Activated T-helper 17 cell treated with anti-CD3 and anti-CD28 coated beads, Interleukin-2, amount 50 U/mL, for 72 hours (primary cell): ENCODE data around the gene LACRT. TPM values are rescaled to one million over a fixed set of nuclear protein-coding genes. Genes with fewer than 3 reads are reported as not detected.

Source experiments
- ATAC-seq: fragments of 150-1000 bp; cut with Tn5 transposase; replicated peaks from 2 replicates; pipeline ENCODE4 v1.10.0; 2021; ENCODE audit warnings: mild to moderate bottlenecking, moderate library complexity
- H3K27ac Mint-ChIP-seq: one replicate; pipeline ENCODE4 v1.8.0; 2022; ENCODE audit warnings: mixed read lengths
- H3K27me3 Mint-ChIP-seq: one replicate; pipeline ENCODE4 v1.8.0; 2022; ENCODE audit warnings: mixed read lengths
- H3K36me3 Mint-ChIP-seq: one replicate; pipeline ENCODE4 v1.8.0; 2022; ENCODE audit warnings: low read depth, mild to moderate bottlenecking, mixed read lengths
- H3K4me1 Mint-ChIP-seq: one replicate; pipeline ENCODE4 v1.8.0; 2022; ENCODE audit warnings: mixed read lengths
- H3K4me3 Mint-ChIP-seq: one replicate; pipeline ENCODE4 v1.8.0; 2022; ENCODE audit warnings: mild to moderate bottlenecking, mixed read lengths
- H3K9me3 Mint-ChIP-seq: one replicate; pipeline ENCODE4 v1.8.0; 2022; ENCODE audit warnings: mixed read lengths
- total RNA-seq, 2 donors: library from RNA; stranded (reverse); gene quantifications; one replicate each; pipeline ENCODE4 v1.2.3, GENCODE V29; 2022

The LACRT gene
- total RNA-seq, 2 donors from 2014 or later, result not detected

DNA sequence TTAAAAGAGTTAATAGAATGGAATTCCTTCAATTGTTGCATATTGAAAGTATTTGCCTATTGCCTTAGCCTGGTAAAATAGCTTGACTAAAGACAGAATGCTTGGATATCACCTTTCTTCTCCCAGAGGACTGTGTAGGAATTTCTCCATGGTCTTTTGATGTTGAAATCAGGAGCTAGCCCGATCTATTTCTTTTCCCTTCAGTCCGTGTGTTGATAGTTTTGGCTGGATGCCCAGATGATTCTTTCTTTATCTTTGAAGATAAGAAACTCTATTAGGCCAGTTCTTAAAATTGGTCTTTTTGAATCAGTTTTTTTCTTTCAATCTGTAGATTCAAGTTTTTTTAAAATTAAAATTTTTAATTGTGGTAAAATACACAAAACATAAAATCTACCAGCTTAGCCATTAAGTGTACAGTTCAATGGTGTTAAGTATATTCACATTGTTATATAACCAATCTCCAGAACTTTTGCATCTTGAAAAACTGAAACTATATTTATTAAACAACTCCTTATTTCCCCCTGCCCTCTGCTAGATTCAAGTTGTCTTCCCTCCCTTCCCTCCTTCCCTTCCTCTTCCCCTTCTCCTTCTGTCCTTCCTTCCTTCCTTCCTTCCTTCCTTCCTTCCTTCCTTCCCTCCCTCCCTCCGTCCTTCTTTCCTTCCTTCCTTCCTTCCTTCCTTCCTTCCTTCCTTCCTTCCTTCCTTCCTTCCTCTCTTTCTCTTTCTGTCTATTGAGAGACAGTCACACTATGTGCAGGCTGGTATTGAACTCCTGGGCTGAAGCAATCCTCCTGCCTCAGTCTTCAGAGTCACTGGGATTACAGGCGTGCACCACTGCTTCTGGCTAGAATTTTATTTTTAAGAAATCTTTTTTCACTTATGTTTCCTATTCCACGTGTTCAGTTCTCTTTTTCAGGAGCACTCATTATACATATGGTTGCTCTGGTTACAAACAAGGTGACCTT is 10.1 kb downstream of the LACRT start:
- Mint-ChIP-seq H3K4me1 (no peaks in the 10 kb centered on the region), H3K27ac (no peak overlapping the region), H3K36me3 (no peaks in the 10 kb centered on the region), H3K27me3 (peaks cover 53% of the 10 kb centered on the region), H3K9me3 (peaks cover 6% of the 10 kb centered on the region), H3K4me3 (no peak overlapping the region)
- ATAC-seq, result no peak

- no peak overlapping the region for H3K27ac Mint-ChIP-seq
- no peaks in the 10 kb centered on the region for H3K36me3 Mint-ChIP-seq
- H3K27me3 Mint-ChIP-seq, result peaks cover 53% of the 10 kb centered on the region
- ATAC-seq, result no peak
- H3K4me3 Mint-ChIP-seq, result no peak overlapping the region
- peaks cover under 1% of the 10 kb centered on the region for H3K9me3 Mint-ChIP-seq
- no peaks in the 10 kb centered on the region for H3K4me1 Mint-ChIP-seq
Observed at GRCh38 chr12:54622463-54623183, 12.1 kb downstream of the LACRT start.

- H3K27ac Mint-ChIP-seq, result no peak overlapping the region
- H3K4me1 Mint-ChIP-seq, result peaks cover 6% of the 10 kb centered on the region
- no peaks in the 10 kb centered on the region for H3K36me3 Mint-ChIP-seq
- no peak overlapping the region for H3K4me3 Mint-ChIP-seq
- ATAC-seq, result no peak
- H3K27me3 Mint-ChIP-seq, result peaks cover 44% of the 10 kb centered on the region
- H3K9me3 Mint-ChIP-seq, result no peaks in the 10 kb centered on the region
Observed at GRCh38 chr12:54616933-54617680, 17.6 kb downstream of the LACRT start.

DNA sequence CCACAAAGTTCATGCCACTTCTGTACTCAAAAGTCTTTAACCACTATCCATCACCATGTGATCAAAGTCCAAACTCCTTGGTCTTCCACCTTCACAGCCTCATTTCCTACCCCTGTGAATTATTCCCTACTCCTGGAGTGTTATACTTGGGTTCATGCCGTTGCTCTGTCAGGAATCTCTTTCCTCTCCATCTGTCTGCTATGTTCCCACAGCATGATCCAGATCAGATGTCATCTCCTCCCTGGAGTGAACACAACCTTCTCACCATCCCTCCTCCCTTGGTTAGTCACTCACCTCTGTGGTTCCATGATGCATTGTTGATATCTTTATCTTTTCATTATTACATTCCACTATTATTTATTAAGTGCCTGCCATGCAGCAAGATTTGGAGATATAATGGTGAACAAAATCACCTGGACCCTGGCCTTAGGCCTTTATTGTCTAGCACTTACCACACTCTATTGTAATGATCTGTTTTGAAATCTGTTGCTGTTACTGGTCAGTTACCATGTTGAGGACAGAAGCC is 22.4 kb downstream of the LACRT start:
- Mint-ChIP-seq H3K27me3 (peaks cover 45% of the 10 kb centered on the region), H3K4me1 (peaks cover 5% of the 10 kb centered on the region), H3K4me3 (no peak overlapping the region), H3K27ac (no peak overlapping the region), H3K36me3 (no peaks in the 10 kb centered on the region), H3K9me3 (no peaks in the 10 kb centered on the region)
- ATAC-seq, result no peak

DNA sequence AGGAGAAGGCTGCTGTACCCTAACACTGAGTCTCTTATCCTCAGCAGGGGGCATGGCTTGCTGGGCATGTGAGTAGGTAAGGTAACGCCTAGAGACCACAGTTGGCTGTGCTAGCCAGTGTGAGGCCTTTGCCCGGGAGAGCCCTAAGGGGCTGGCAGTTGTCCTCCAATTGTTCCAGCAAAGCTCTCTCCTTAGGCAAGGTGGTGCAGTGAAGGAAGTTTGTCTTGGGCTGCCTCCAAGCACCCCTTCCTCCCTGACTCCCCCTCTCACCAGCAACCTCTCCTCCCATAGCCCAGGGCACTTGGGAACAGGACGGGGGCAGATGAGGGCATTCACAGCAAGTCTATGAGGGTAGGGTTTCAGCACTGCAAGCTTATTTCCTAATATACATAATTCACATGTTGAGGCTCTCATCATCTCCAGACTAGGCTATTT is 23.0 kb downstream of the LACRT start:
- H3K36me3 Mint-ChIP-seq, result no peaks in the 10 kb centered on the region
- no peak for ATAC-seq
- no peaks in the 10 kb centered on the region for H3K4me1 Mint-ChIP-seq
- no peaks in the 10 kb centered on the region for H3K9me3 Mint-ChIP-seq
- H3K27ac Mint-ChIP-seq, result no peak overlapping the region
- no peak overlapping the region for H3K4me3 Mint-ChIP-seq
- H3K27me3 Mint-ChIP-seq, result peaks cover 40% of the 10 kb centered on the region

DNA sequence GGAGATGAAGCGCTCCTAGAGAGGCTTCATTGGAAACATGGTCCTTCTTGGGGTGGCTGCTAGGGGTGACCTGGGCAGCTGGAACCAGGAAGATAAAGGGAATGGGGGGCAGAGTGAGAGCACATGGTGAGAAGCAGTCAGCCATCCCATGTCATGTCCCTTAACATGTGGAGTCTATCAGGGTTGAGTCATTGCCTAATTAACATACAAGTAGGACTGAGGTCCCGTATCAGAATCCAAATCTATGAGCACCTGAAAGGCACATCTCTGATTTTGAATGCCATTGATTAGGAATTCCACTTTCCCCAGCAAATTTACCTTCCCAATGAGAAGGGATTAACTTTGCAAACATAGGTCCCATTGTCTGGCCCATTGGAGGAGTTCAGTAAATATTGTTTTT is 25.9 kb downstream of the LACRT start:
- ATAC-seq, result no peak
- H3K27me3 Mint-ChIP-seq, result peaks cover 22% of the 10 kb centered on the region
- no peaks in the 10 kb centered on the region for H3K36me3 Mint-ChIP-seq
- no peaks in the 10 kb centered on the region for H3K9me3 Mint-ChIP-seq
- no peaks in the 10 kb centered on the region for H3K4me1 Mint-ChIP-seq
- H3K27ac Mint-ChIP-seq, result no peak overlapping the region
- no peak overlapping the region for H3K4me3 Mint-ChIP-seq

DNA sequence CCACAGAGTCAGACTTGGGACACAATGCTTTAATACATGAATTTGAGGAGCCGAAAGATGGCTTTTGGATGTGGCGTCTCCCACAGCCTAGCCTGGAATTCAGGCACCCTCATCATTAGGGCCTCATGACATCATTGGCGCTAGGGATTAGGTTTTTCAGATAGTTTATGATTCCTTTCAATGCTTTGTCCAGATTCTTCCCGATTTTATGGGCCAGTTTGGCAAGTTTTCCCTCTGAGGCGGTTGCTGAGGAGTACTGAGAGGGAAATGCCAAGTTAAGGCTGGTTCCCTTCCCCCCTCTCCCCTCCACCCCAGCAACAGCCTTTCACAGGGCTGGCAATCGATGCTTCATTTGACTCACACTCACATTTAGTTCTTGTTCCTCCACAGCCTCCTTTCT is 26.5 kb downstream of the LACRT start:
- Mint-ChIP-seq H3K36me3 (no peaks in the 10 kb centered on the region), H3K27ac (no peak overlapping the region), H3K27me3 (peaks cover 22% of the 10 kb centered on the region), H3K9me3 (no peaks in the 10 kb centered on the region), H3K4me1 (no peaks in the 10 kb centered on the region), H3K4me3 (no peak overlapping the region)
- no peak for ATAC-seq

- Mint-ChIP-seq H3K9me3 (no peaks in the 10 kb centered on the region), H3K4me3 (no peak overlapping the region), H3K27me3 (peaks cover 17% of the 10 kb centered on the region), H3K27ac (no peak overlapping the region), H3K4me1 (no peaks in the 10 kb centered on the region), H3K36me3 (no peaks in the 10 kb centered on the region)
- no peak for ATAC-seq
Observed at GRCh38 chr12:54606556-54606955, 28.1 kb downstream of the LACRT start.

- H3K36me3 Mint-ChIP-seq, result no peaks in the 10 kb centered on the region
- H3K27me3 Mint-ChIP-seq, result peaks cover 11% of the 10 kb centered on the region
- no peaks in the 10 kb centered on the region for H3K4me1 Mint-ChIP-seq
- H3K9me3 Mint-ChIP-seq, result no peaks in the 10 kb centered on the region
- no peak overlapping the region for H3K4me3 Mint-ChIP-seq
- ATAC-seq, result no peak
- H3K27ac Mint-ChIP-seq, result no peak overlapping the region
Observed at GRCh38 chr12:54605138-54605970, 29.3 kb downstream of the LACRT start.

- Mint-ChIP-seq H3K9me3 (no peaks in the 10 kb centered on the region), H3K27me3 (peaks cover 15% of the 10 kb centered on the region), H3K27ac (no peak overlapping the region), H3K4me1 (no peaks in the 10 kb centered on the region), H3K4me3 (no peak overlapping the region), H3K36me3 (no peaks in the 10 kb centered on the region)
- ATAC-seq, result no peak
Observed at GRCh38 chr12:54604436-54604835, 30.3 kb downstream of the LACRT start.

DNA sequence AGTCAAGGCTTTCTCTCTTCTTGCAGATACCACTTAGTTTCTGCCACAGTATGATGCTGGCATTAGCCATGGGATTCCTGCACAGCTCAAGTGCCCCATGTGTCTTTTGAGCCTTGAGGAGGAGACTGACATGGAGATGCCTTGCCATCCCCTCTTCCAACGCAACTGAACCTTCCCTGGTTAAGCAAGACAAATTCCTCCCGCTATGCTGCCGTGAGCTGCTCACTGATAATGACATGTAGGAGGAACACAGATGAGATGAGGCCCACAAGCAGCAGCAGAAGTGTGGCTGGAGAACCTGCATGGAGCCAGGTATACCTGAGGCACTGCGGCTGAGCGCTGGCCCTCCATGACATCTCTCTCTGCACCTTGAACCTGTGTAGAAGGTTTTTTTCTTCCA is 30.8 kb downstream of the LACRT start:
- H3K4me1 Mint-ChIP-seq, result no peaks in the 10 kb centered on the region
- ATAC-seq, result no peak
- H3K9me3 Mint-ChIP-seq, result no peaks in the 10 kb centered on the region
- no peak overlapping the region for H3K27ac Mint-ChIP-seq
- no peak overlapping the region for H3K4me3 Mint-ChIP-seq
- no peaks in the 10 kb centered on the region for H3K36me3 Mint-ChIP-seq
- peaks cover 20% of the 10 kb centered on the region for H3K27me3 Mint-ChIP-seq

DNA sequence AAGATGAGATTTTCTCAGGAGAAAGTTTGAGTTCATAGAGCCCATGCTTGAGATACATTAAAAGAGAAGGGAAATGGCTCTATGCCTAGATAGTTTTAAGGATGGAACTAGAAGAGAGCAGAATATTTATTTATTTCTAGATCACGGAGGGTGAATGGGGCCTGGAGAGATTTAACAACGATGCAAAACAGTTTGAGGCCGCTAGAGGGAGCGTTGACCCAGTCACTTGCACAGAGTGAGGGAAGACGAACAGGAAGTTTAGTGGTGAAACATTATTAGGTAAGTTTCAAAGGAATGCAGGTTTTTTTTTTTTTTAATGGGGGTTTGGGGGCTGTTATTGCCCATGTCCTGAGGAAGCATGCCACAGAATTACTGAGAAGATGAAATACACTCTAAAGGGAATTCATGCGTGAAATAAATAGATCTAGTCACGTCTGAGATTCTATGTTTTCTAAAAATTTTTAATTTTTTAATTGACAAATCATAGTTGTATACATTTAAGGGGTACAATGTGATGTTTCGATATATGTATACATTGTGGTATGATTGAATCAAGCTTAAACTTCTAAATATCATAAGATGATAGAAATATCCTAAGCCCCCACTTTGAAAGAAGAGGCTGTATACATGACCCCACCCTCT is 31.4 kb downstream of the LACRT start:
- H3K27me3 Mint-ChIP-seq, result peaks cover 18% of the 10 kb centered on the region
- no peaks in the 10 kb centered on the region for H3K4me1 Mint-ChIP-seq
- ATAC-seq, result peak; percentile 80
- H3K4me3 Mint-ChIP-seq, result no peak overlapping the region
- H3K36me3 Mint-ChIP-seq, result no peaks in the 10 kb centered on the region
- no peak overlapping the region for H3K27ac Mint-ChIP-seq
- no peaks in the 10 kb centered on the region for H3K9me3 Mint-ChIP-seq

- Mint-ChIP-seq H3K27ac (no peak overlapping the region), H3K27me3 (peaks cover 15% of the 10 kb centered on the region), H3K36me3 (no peaks in the 10 kb centered on the region), H3K9me3 (no peaks in the 10 kb centered on the region), H3K4me1 (no peaks in the 10 kb centered on the region), H3K4me3 (no peak overlapping the region)
- ATAC-seq, result no peak
Observed at GRCh38 chr12:54602661-54603060, 32.0 kb downstream of the LACRT start.
